SK-N-SH (cell line): Measurements from ENCODE around the gene SYT7. TPM values are rescaled to one million over a fixed set of nuclear protein-coding genes. Genes with fewer than 3 reads are reported as not detected.

Experiments used
- CTCF ChIA-PET: fragments of 300-600, 350-600 bp; formaldehyde crosslinking; extraction: SDS; loops from one replicate; lab custom pipeline; 2021; lab: Yijun Ruan, JAX
- POLR2A ChIA-PET: fragments of 350-600 bp; sonication (Branson Sonifier 250); formaldehyde crosslinking; extraction: SDS; loops from one replicate; lab custom pipeline; 2020; ENCODE audit warnings: antibody characterized with exemption, inconsistent platforms; lab: Yijun Ruan, JAX
- DNase-seq: peaks from one replicate; pipeline ENCODE4 v3.0.0; 2012
- H2AFZ ChIP-seq: fragments of 200-600 bp; sonication (generic); 2 replicates; pipeline ENCODE4 v1.8.1; 2016; ENCODE audit warnings: antibody characterized with exemption, mild to moderate bottlenecking, low read depth
- H3F3A ChIP-seq: fragments of 200-600 bp; sonication (generic); replicated peaks from 2 replicates; pipeline ENCODE3; 2016; ENCODE audit warnings: antibody characterized with exemption, mild to moderate bottlenecking; ENCODE audit not compliant: insufficient read depth
- H3K27ac ChIP-seq, 2 experiments: fragments of 200-500 bp in 1 of 2; fragments of 200-600 bp in 1 of 2; sonication (Bioruptor generic) in 1 of 2; sonication (generic), shearing (Covaris generic) in 1 of 2; 2 replicates each; pipeline versions ENCODE4 v1.5.1 to v1.6.1; 2014 to 2016; ENCODE audit warnings: low read depth in 2 of 2, inconsistent platforms in 1 of 2, low read length in 1 of 2, mild to moderate bottlenecking in 1 of 2, mixed read lengths in 1 of 2
- H3K27me3 ChIP-seq: fragments of 200-600 bp; sonication (generic), shearing (Covaris generic); 2 replicates; pipeline ENCODE4 v1.6.1; 2016; ENCODE audit warnings: mixed run types; ENCODE audit not compliant: insufficient read depth
- H3K36me3 ChIP-seq, 2 experiments: fragments of 200-500 bp in 1 of 2; fragments of 200-600 bp in 1 of 2; sonication (Bioruptor generic) in 1 of 2; sonication (generic) in 1 of 2; replicated peaks in 1 of 2; 2 replicates each; pipeline versions ENCODE3 to v1.5.1; 2014 to 2016; ENCODE audit warnings: low read length in 1 of 2, mild to moderate bottlenecking in 1 of 2; ENCODE audit not compliant: insufficient read depth in 2 of 2, control insufficient read depth in 1 of 2
- H3K4me1 ChIP-seq, 2 experiments: fragments of 200-500 bp in 1 of 2; fragments of 200-600 bp in 1 of 2; sonication (Bioruptor generic) in 1 of 2; sonication (generic), shearing (Covaris generic) in 1 of 2; 2 replicates each; pipeline versions ENCODE4 v1.5.1 to v1.6.1; 2014 to 2016; ENCODE audit warnings: low read depth in 1 of 2, low read length in 1 of 2, mixed run types in 1 of 2; ENCODE audit not compliant: insufficient read depth in 2 of 2, control insufficient read depth in 1 of 2
- H3K4me2 ChIP-seq: fragments of 200-600 bp; sonication (generic), shearing (Covaris generic); 2 replicates; pipeline ENCODE4 v1.6.1; 2017; ENCODE audit warnings: mixed run types
- H3K4me3 ChIP-seq, 2 experiments: fragments of 200-500 bp in 1 of 2; fragments of 200-600 bp in 1 of 2; sonication (Bioruptor generic) in 1 of 2; sonication (generic), shearing (Covaris generic) in 1 of 2; 2 replicates each; pipeline versions ENCODE4 v1.5.1 to v1.8.1; 2014 to 2016; ENCODE audit warnings: low read depth in 2 of 2, inconsistent platforms in 1 of 2, low read length in 1 of 2, mild to moderate bottlenecking in 1 of 2, mixed read lengths in 1 of 2, moderate library complexity in 1 of 2
- H3K79me2 ChIP-seq: fragments of 200-600 bp; sonication (generic); 2 replicates; pipeline ENCODE4 v1.8.1; 2017; ENCODE audit warnings: mild to moderate bottlenecking; ENCODE audit not compliant: insufficient read depth
- H3K9ac ChIP-seq: fragments of 200-600 bp; sonication (generic); 2 replicates; pipeline ENCODE4 v1.6.1; 2017; ENCODE audit warnings: mixed run types
- H3K9me2 ChIP-seq: fragments of 200-600 bp; sonication (generic); 2 replicates; pipeline ENCODE4 v1.6.1; 2017; ENCODE audit warnings: mixed run types
- H3K9me3 ChIP-seq: fragments of 200-600 bp; sonication (generic); 2 replicates; pipeline ENCODE4 v1.6.1; 2017; ENCODE audit warnings: mixed run types, mild to moderate bottlenecking, moderate library complexity
- H4K20me1 ChIP-seq: fragments of 200-600 bp; sonication (generic); 2 replicates; pipeline ENCODE4 v1.6.1; 2017; ENCODE audit warnings: mild to moderate bottlenecking, mixed run types; ENCODE audit not compliant: insufficient read depth
- CHD2 ChIP-seq: fragments of 150-350 bp; IDR thresholded peaks from 2 replicates; pipeline ENCODE4 v1.6.1; 2018; ENCODE audit warnings: low read length; ENCODE audit not compliant: partially characterized antibody
- CTCF ChIP-seq: fragments of 200-600 bp; sonication (generic); IDR thresholded peaks from 2 replicates; pipeline ENCODE4 v1.6.1; 2017; ENCODE audit warnings: antibody characterized with exemption, mild to moderate bottlenecking, moderate library complexity
- EP300 ChIP-seq, 2 experiments: IDR thresholded peaks; 2 replicates each; pipeline versions ENCODE4 v1.4.0 to v1.6.1; 2012; ENCODE audit warnings: borderline replicate concordance in 1 of 2, low read depth in 1 of 2, low read length in 1 of 2
- EZH2phosphoT487 ChIP-seq: fragments of 200-600 bp; sonication (generic); IDR thresholded peaks from 2 replicates; pipeline ENCODE4 v1.6.1; 2017; ENCODE audit warnings: low read depth, mixed run types, mild to moderate bottlenecking, antibody characterized with exemption, moderate library complexity, borderline replicate concordance
- JUND ChIP-seq: IDR thresholded peaks from 2 replicates; pipeline ENCODE4 v1.4.0; 2012
- REST ChIP-seq: IDR thresholded peaks from 2 replicates; pipeline ENCODE4 v1.6.1; 2012; ENCODE audit warnings: mild to moderate bottlenecking, low read depth, low read length, moderate library complexity
- RXRA ChIP-seq: IDR thresholded peaks from 2 replicates; pipeline ENCODE4 v1.4.0; 2012; ENCODE audit warnings: low read depth, mild to moderate bottlenecking, borderline replicate concordance
- TAF1 ChIP-seq: IDR thresholded peaks from 2 replicates; pipeline ENCODE4 v1.6.1; 2012; ENCODE audit warnings: low read depth, mild to moderate bottlenecking, low read length, moderate library complexity, borderline replicate concordance
- TEAD4 ChIP-seq: IDR thresholded peaks from 2 replicates; pipeline ENCODE4 v1.4.0; 2012; ENCODE audit warnings: mild to moderate bottlenecking, borderline replicate concordance; ENCODE audit not compliant: insufficient read depth
- USF1 ChIP-seq: IDR thresholded peaks from 2 replicates; pipeline ENCODE4 v1.4.0; 2012; ENCODE audit warnings: low read depth, borderline replicate concordance
- ZBTB33 ChIP-seq: IDR thresholded peaks from 2 replicates; pipeline ENCODE4 v1.4.0; 2012; ENCODE audit warnings: low read depth, borderline replicate concordance
- WGBS: methylation state at CpG from one replicate; pipeline ENCODE4 v1.1.6; 2017; ENCODE audit warnings: low lambda C conversion rate; 5-methylcytosine and 5-hydroxymethylcytosine counted together
- polyA plus RNA-seq, 3 experiments: library from polyadenylated mRNA; depleted of rRNA; stranded (reverse); fragments of >200 nt; gene quantifications; 2 replicates each; pipeline ENCODE4 v1.2.3, GENCODE V29; 2012

The SYT7 gene
- polyA plus RNA-seq, 1 of the 3 experiments (the other 2 are of a cell fraction), result 1.1 TPM

GRCh38 chr11:61609980-61610366 lies 29.1 kb upstream of the SYT7 start:
- DNase-seq, result peak; percentile 51
- H3K27me3 ChIP-seq, result no peaks in the 10 kb centered on the region
- H2AFZ ChIP-seq, result no peak overlapping the region
- POLR2A ChIA-PET, result no interaction called here
- H3K4me2 ChIP-seq, result no peak overlapping the region
- H3K36me3 ChIP-seq, result no peaks in the 10 kb centered on the region
- H3K9ac ChIP-seq, result no peak overlapping the region
- peaks cover 5% of the 10 kb centered on the region for H3F3A ChIP-seq
- no peak overlapping the region for H3K4me3 ChIP-seq
- no peaks in the 10 kb centered on the region for H4K20me1 ChIP-seq
- H3K9me2 ChIP-seq, result no peaks in the 10 kb centered on the region
- TF ChIP-seq TEAD4 (no peak), CTCF (peak; percentile 11; the same call in 1 of the 2 replicates), EP300 (IDR thresholded peaks at IDR 0.05; ENCODE audit: borderline replicate concordance in 1 of 2, low read depth in 1 of 2, low read length in 1 of 2) (no peak), ZBTB33 (no peak)
- peaks cover 0 to 21% of the 10 kb centered on the region in 2 experiments; a peak in 1 of 4 replicates for H3K4me1 ChIP-seq
- H3K79me2 ChIP-seq, result no peaks in the 10 kb centered on the region
- no peak overlapping the region for H3K27ac ChIP-seq
- no peaks in the 10 kb centered on the region for H3K9me3 ChIP-seq
- WGBS, result 59% methylated on average over 6 of the region's 8 CpGs
- CTCF ChIA-PET, result interaction anchor here (0.6 to 2.4 kb wide), 4 partner anchors 10 to 163 kb away, joined by 3 to 6 read pairs (median 5); no protein-coding TSS in a partner anchor

- Histone ChIP-seq H4K20me1 (no peaks in the 10 kb centered on the region), H3K27ac (no peak overlapping the region), H3K79me2 (no peaks in the 10 kb centered on the region), H3K9me2 (no peaks in the 10 kb centered on the region), H3K27me3 (no peaks in the 10 kb centered on the region), H3K9me3 (no peaks in the 10 kb centered on the region), H3K36me3 (no peaks in the 10 kb centered on the region), H3K9ac (no peak overlapping the region), H3F3A (no peaks in the 10 kb centered on the region), H3K4me2 (no peak overlapping the region), H3K4me3 (no peak overlapping the region), H2AFZ (no peak overlapping the region), H3K4me1 (peaks cover 0 to 21% of the 10 kb centered on the region in 2 experiments; a peak in 1 of 4 replicates)
- 48% methylated on average over 20 of the region's 22 CpGs for WGBS
- CTCF ChIA-PET, result interaction anchor here (0.6 to 2.4 kb wide), 7 partner anchors 10 to 163 kb away, joined by 3 to 9 read pairs (median 5); no protein-coding TSS in a partner anchor
- POLR2A ChIA-PET, result no interaction called here
- DNase-seq, result no peak
- TF ChIP-seq TAF1 (no peak), CTCF (no peak), CHD2 (no peak), EZH2phosphoT487 (no peak), REST (no peak), USF1 (no peak), TEAD4 (no peak), RXRA (no peak), JUND (no peak)
Measured at GRCh38 chr11:61609000-61609979, 28.4 kb upstream of the SYT7 start.
